Heart right ventricle (tissue), 16 donors: ENCODE measurements around the gene ATXN7L1. TPM values are rescaled to one million over a fixed set of nuclear protein-coding genes. Genes with fewer than 3 reads are reported as not detected.

ENCODE experiments used
- ATAC-seq, 8 donors: fragments of 200-7000 bp; cut with Tn5 transposase; one replicate each; pipeline ENCODE4 v1.9.1; 2020; ENCODE audit warnings: mild to moderate bottlenecking in 8 of 8, moderate library complexity in 8 of 8, moderate number of reproducible peaks in 1 of 8
- DNase-seq, 2 donors: peaks; one replicate each; pipeline ENCODE4 v3.0.0-alpha.2; 2020
- H3K27ac ChIP-seq, 10 donors: fragments of 200-600 bp; sonication (generic) in 2 of 10; one replicate each; pipeline versions ENCODE4 v1.5.0 to v1.8.0; 2020 to 2022; ENCODE audit warnings: mild to moderate bottlenecking in 3 of 10
- H3K27me3 ChIP-seq, 7 donors: fragments of 200-600 bp; one replicate each; pipeline ENCODE4 v1.8.0; 2021 to 2022; ENCODE audit warnings: mild to moderate bottlenecking in 2 of 7
- H3K36me3 ChIP-seq, 9 donors: fragments of 200-600 bp; sonication (generic) in 1 of 9; one replicate each; pipeline versions ENCODE4 v1.5.0 to v1.8.0; 2020 to 2022; ENCODE audit warnings: mild to moderate bottlenecking in 2 of 9
- H3K4me1 ChIP-seq, 9 donors: fragments of 200-600 bp; sonication (generic) in 1 of 9; one replicate each; pipeline versions ENCODE4 v1.5.0 to v1.8.0; 2020 to 2022; ENCODE audit warnings: mild to moderate bottlenecking in 4 of 9
- H3K4me3 ChIP-seq, 10 donors: fragments of 200-600 bp; sonication (generic) in 2 of 10; one replicate each; pipeline versions ENCODE4 v1.5.0 to v1.8.0; 2020 to 2022; ENCODE audit warnings: mild to moderate bottlenecking in 7 of 10, moderate library complexity in 2 of 10
- H3K9me3 ChIP-seq, 11 donors: fragments of 200-600 bp in 10 of 11; sonication (generic) in 2 of 11; one replicate each; pipeline versions ENCODE4 v1.5.0 to v1.8.0; 2013 to 2022; ENCODE audit warnings: mild to moderate bottlenecking in 2 of 11, control low read depth in 1 of 11, moderate library complexity in 1 of 11
- CTCF ChIP-seq, 9 donors: fragments of 200-600 bp; sonication (generic) in 2 of 9; IDR thresholded peaks; one replicate each; pipeline versions ENCODE4 v1.5.0 to v1.8.0; 2021 to 2022; ENCODE audit warnings: antibody characterized with exemption in 9 of 9, mild to moderate bottlenecking in 5 of 9, moderate library complexity in 1 of 9
- whole genome bisulfite sequencing, 2 donors: extraction: QIAGEN DNeasy Blood & Tissue Kit; methylation state at CpG; one replicate each; pipeline ENCODE4 v1.1.7; 2013; ENCODE audit warnings: inconsistent platforms in 1 of 2; 5-methylcytosine and 5-hydroxymethylcytosine counted together
- intact Hi-C, 10 donors: fragments of 100-400 bp; cut with DNase I; formaldehyde crosslinking; loops; one replicate each; pipeline versions ENCODE4 v1.11.1 to v1.14.2; 2022
- polyA plus RNA-seq, 2 donors: library from polyadenylated mRNA; stranded (reverse); fragments of 200-250 nt; gene quantifications; one replicate each; pipeline ENCODE4 v1.2.3, GENCODE V29; 2013
- total RNA-seq, 10 donors: library from RNA; stranded (reverse); fragmentation: NEBNext Ultra II Directional in 3 of 10; extraction: Animal tissue kit (Norgen Biotek cat#: 25700) in 3 of 10; gene quantifications; one replicate each; pipeline versions ENCODE4 v1.2.1 to v1.2.4, GENCODE V29; 2021 to 2023
- donor health status: Arrhythmogenic right ventricular cardiomyopathy.
- donor health status: ischemic (EF 13 %, LVEDD 7.1; RV severe dilation, severe dysfunction).
- donor health status: healthy with polysubstance abuse.
- donor health status: DM: no; HTN: yes; CAD: no.
- donor health status: DM: no; HTN: no; CAD: no.
- donor health status: ischemic (EF 25% LVEDD 6.9; RV normal size, moderate dysfunction).
- donor health status: ischemic (EF 25% LVEDD 5.7; RV mildly dilated, moderate dysfunction).
- donor health status: healthy.
- donor health status: DM: yes; HTN: yes; CAD: no.
- donor health status: Ischemic cardiomyopathy.
- donor health status: ischemic (EF 35%, LVEDD 5.7; RV mildly dilated, moderate dysfunction).
- donor health status: nonischemic (EF 11% LVEDD 7.7; RV severe dilation, severe dysfunction).
- donor health status: DM: yes; HTN: yes; CAD: no.
- donor health status: PGD.
- donor health status: ischemic (EF 29% LVEDD 5.4; RV normal size, mild dysfunction).
- donor health status: nonischemic (EF 23%, LVEDD 6.1; RV moderate dilation, normal function).

ATXN7L1 gene
- total and polyA plus RNA-seq, 12 donors = 1.7 to 7.2 (median 5.4) TPM

GRCh38 chr7:105583061-105583460, 293.3 kb downstream of the ATXN7L1 start:
- Histone ChIP-seq H3K4me1 (peaks cover 0 to 9% (median 5%) of the 10 kb centered on the region in 9 donors), H3K27me3 (peaks cover 0 to 8% (median 4%) of the 10 kb centered on the region in 7 donors), H3K9me3 (peaks cover 0 to 17% (median 0%) of the 10 kb centered on the region in 11 donors), H3K27ac (no peak overlapping the region), H3K4me3 (no peak overlapping the region), H3K36me3 (no peaks in the 10 kb centered on the region)
- 71 to 72% methylated on average over 33 to 39 of the region's 39 CpGs for WGBS, 2 donors
- intact Hi-C loops = no loop called here
- ATAC-seq (no peak), DNase-seq (no peak)
- TF ChIP-seq CTCF (IDR thresholded peaks at IDR 0.05) = no peak

GRCh38 chr7:105581066-105581811, 295.2 kb downstream of the ATXN7L1 start, which contains the start of gene EFCAB10:
Gene EFCAB10 (minus strand): TSS chr7:105581493. CDS start chr7:105581463, 30 bp downstream.
- Histone ChIP-seq H3K4me1 (peaks cover 0 to 8% (median 5%) of the 10 kb centered on the region in 9 donors), H3K4me3 (peak within 1 kb of the TSS in 9 of 10 donors; percentile 5 to 44 (median 36)), H3K36me3 (no peaks in the 10 kb centered on the region), H3K9me3 (peaks cover 0 to 17% (median 0%) of the 10 kb centered on the region in 11 donors), H3K27ac (no peak within 1 kb of the TSS), H3K27me3 (peaks cover 0 to 8% (median 4%) of the 10 kb centered on the region in 7 donors)
- DNase-seq (peak; percentile 14 to 51), ATAC-seq (peak in 7 of 8 donors; percentile 33 to 75 (median 53))
- intact Hi-C loops = no loop called here
- TF ChIP-seq CTCF (IDR thresholded peaks at IDR 0.05) = no peak
- 11% methylated on average over 36 of the region's 36 CpGs for WGBS, 2 donors

GRCh38 chr7:105580022-105580740, 296.2 kb downstream of the ATXN7L1 start:
- WGBS, 2 donors = 87 to 88% methylated on average over 22 of the region's 22 CpGs
- peaks cover 0 to 8% (median 4%) of the 10 kb centered on the region in 7 donors for H3K27me3 ChIP-seq
- ATAC-seq (no peak), DNase-seq (no peak)
- H3K27ac ChIP-seq = no peak overlapping the region
- peaks cover 0 to 17% (median 0%) of the 10 kb centered on the region in 11 donors for H3K9me3 ChIP-seq
- no peaks in the 10 kb centered on the region for H3K36me3 ChIP-seq
- no peak for TF ChIP-seq CTCF (IDR thresholded peaks at IDR 0.05)
- intact Hi-C loops = no loop called here
- no peak overlapping the region for H3K4me3 ChIP-seq
- peaks cover 0 to 8% (median 5%) of the 10 kb centered on the region in 9 donors for H3K4me1 ChIP-seq

GRCh38 chr7:105578496-105578895, 297.9 kb downstream of the ATXN7L1 start:
- no peak for TF ChIP-seq CTCF (IDR thresholded peaks at IDR 0.05)
- no peaks in the 10 kb centered on the region for H3K36me3 ChIP-seq
- DNase-seq = no peak
- H3K4me1 ChIP-seq = peaks cover 0 to 8% (median 5%) of the 10 kb centered on the region in 9 donors
- no peak for ATAC-seq
- H3K27me3 ChIP-seq = peaks cover 0 to 8% (median 4%) of the 10 kb centered on the region in 7 donors
- peaks cover 0 to 3% (median 0%) of the 10 kb centered on the region in 11 donors for H3K9me3 ChIP-seq
- intact Hi-C loops = no loop called here
- H3K4me3 ChIP-seq = no peak overlapping the region
- no peak overlapping the region for H3K27ac ChIP-seq
